ENCODE results near the gene DCN.

- no peak for TF ChIP-seq CTCF (IDR thresholded peaks at IDR 0.05)
- TF ChIP-seq POLR2A (IDR thresholded peaks at IDR 0.05), result no peak
Observed at GRCh38 chr12:91224401-91224800, 41.8 kb upstream of the DCN start.
